HG02870 (cell line): ENCODE data around the gene CHST15.

Experiments used
- ATAC-seq: cut with Tn5 transposase; IDR thresholded peaks from one replicate; pipeline ENCODE4 v1.9.1; 2021; ENCODE audit warnings: mild to moderate bottlenecking, moderate library complexity; ENCODE audit not compliant: unreplicated experiment

The CHST15 gene

GRCh38 chr10:124014416-124015154 is 78.8 kb downstream of the CHST15 start:
- ATAC-seq = no peak

GRCh38 chr10:124013916-124014315 is 79.5 kb downstream of the CHST15 start:
- ATAC-seq = no peak

- no peak for ATAC-seq
Observed at GRCh38 chr10:124012991-124013390, 80.4 kb downstream of the CHST15 start.

- no peak for ATAC-seq
Observed at GRCh38 chr10:124012583-124012982, 80.8 kb downstream of the CHST15 start.

GRCh38 chr10:124012066-124012465 is 81.3 kb downstream of the CHST15 start:
- no peak for ATAC-seq

GRCh38 chr10:124011464-124011863 is 81.9 kb downstream of the CHST15 start:
- no peak for ATAC-seq

GRCh38 chr10:124010563-124011131 is 82.8 kb downstream of the CHST15 start:
- ATAC-seq = no peak

- ATAC-seq = no peak
Observed at GRCh38 chr10:124010024-124010423, 83.4 kb downstream of the CHST15 start.

- no peak for ATAC-seq
Observed at GRCh38 chr10:124009231-124010015, 84.0 kb downstream of the CHST15 start.

- no peak for ATAC-seq
Observed at GRCh38 chr10:124008681-124009080, 84.7 kb downstream of the CHST15 start.

GRCh38 chr10:124008187-124008586 is 85.2 kb downstream of the CHST15 start:
- no peak for ATAC-seq

- ATAC-seq = no peak
Observed at GRCh38 chr10:124007773-124008145, 85.6 kb downstream of the CHST15 start.

- ATAC-seq = no peak
Observed at GRCh38 chr10:124007102-124007772, 86.2 kb downstream of the CHST15 start.

- ATAC-seq = no peak
Observed at GRCh38 chr10:124006526-124006925, 86.9 kb downstream of the CHST15 start.

GRCh38 chr10:124005991-124006392 is 87.4 kb downstream of the CHST15 start:
- no peak for ATAC-seq

GRCh38 chr10:124005091-124005490 is 88.3 kb downstream of the CHST15 start:
- no peak for ATAC-seq

- no peak for ATAC-seq
Observed at GRCh38 chr10:124004663-124005004, 88.8 kb downstream of the CHST15 start.

- no peak for ATAC-seq
Observed at GRCh38 chr10:124003871-124004662, 89.3 kb downstream of the CHST15 start.

- ATAC-seq = no peak
Observed at GRCh38 chr10:124003481-124003870, 89.9 kb downstream of the CHST15 start.

- no peak for ATAC-seq
Observed at GRCh38 chr10:124003070-124003419, 90.4 kb downstream of the CHST15 start.
